Neural progenitor cell (in vitro differentiated cells): ENCODE measurements around the gene MRPS18B. TPM values are rescaled to one million over a fixed set of nuclear protein-coding genes. Genes with fewer than 3 reads are reported as not detected.
A peak's percentile ranks its signal among the peaks of the same experiment; 100 is the strongest.

Experiments used
- DNase-seq: peaks from one replicate; pipeline ENCODE4 v3.0.0-alpha.2; 2016; ENCODE audit warnings: low spot score
- H2AFZ ChIP-seq: fragments of 200-600 bp; sonication (generic); replicated peaks from 2 replicates; pipeline ENCODE4 v1.6.1; 2016; ENCODE audit warnings: antibody characterized with exemption
- H3F3A ChIP-seq: fragments of 200-600 bp; sonication (generic); 2 replicates; pipeline ENCODE4 v1.6.1; 2016; ENCODE audit warnings: antibody characterized with exemption, low read depth
- H3K27ac ChIP-seq: fragments of 200-600 bp; sonication (generic); 2 replicates; pipeline ENCODE4 v1.5.1; 2016; ENCODE audit warnings: mild to moderate bottlenecking
- H3K27me3 ChIP-seq: fragments of 200-600 bp; sonication (generic); 2 replicates; pipeline ENCODE4 v1.6.1; 2016; ENCODE audit warnings: mild to moderate bottlenecking, moderate library complexity
- H3K36me3 ChIP-seq: fragments of 200-600 bp; sonication (generic); 2 replicates; pipeline ENCODE4 v1.5.1; 2016
- H3K4me1 ChIP-seq: fragments of 200-600 bp; sonication (generic); 2 replicates; pipeline ENCODE4 v1.6.1; 2016; ENCODE audit warnings: mixed run types
- H3K4me2 ChIP-seq: fragments of 200-600 bp; sonication (generic); 2 replicates; pipeline ENCODE4 v1.6.1; 2016
- H3K4me3 ChIP-seq: fragments of 200-600 bp; sonication (generic); 2 replicates; pipeline ENCODE4 v1.5.1; 2016
- H3K79me2 ChIP-seq: fragments of 200-600 bp; sonication (generic); 2 replicates; pipeline ENCODE4 v1.6.1; 2016; ENCODE audit warnings: low read depth
- H3K9ac ChIP-seq: fragments of 200-600 bp; sonication (generic); 2 replicates; pipeline ENCODE4 v1.6.1; 2016
- H3K9me3 ChIP-seq: fragments of 200-600 bp; sonication (generic); 2 replicates; pipeline ENCODE4 v1.5.1; 2016; ENCODE audit warnings: low read depth
- H4K20me1 ChIP-seq: fragments of 200-600 bp; sonication (generic); 2 replicates; pipeline ENCODE4 v1.6.1; 2016; ENCODE audit warnings: low read depth
- H3K27ac Mint-ChIP-seq: 3 replicates; pipeline ENCODE4 v1.8.0; 2021; ENCODE audit warnings: mixed read lengths
- H3K27me3 Mint-ChIP-seq: 2 replicates; pipeline ENCODE4 v1.8.0; 2022; ENCODE audit warnings: low read depth, mild to moderate bottlenecking, inconsistent platforms, moderate library complexity, mixed read lengths; ENCODE audit not compliant: insufficient read depth
- H3K36me3 Mint-ChIP-seq: 3 replicates; pipeline ENCODE4 v1.8.0; 2021; ENCODE audit warnings: mixed read lengths
- H3K4me1 Mint-ChIP-seq: 3 replicates; pipeline ENCODE4 v1.8.0; 2021; ENCODE audit warnings: mixed read lengths
- H3K4me3 Mint-ChIP-seq: 3 replicates; pipeline ENCODE4 v1.8.0; 2021; ENCODE audit warnings: mild to moderate bottlenecking, moderate library complexity, mixed read lengths
- H3K9me3 Mint-ChIP-seq: 3 replicates; pipeline ENCODE4 v1.8.0; 2020; ENCODE audit warnings: mixed read lengths
- CTCF ChIP-seq: fragments of 200-600 bp; sonication (generic); IDR thresholded peaks from 2 replicates; pipeline ENCODE4 v1.5.1; 2017; ENCODE audit warnings: antibody characterized with exemption, mild to moderate bottlenecking
- EZH2 ChIP-seq: fragments of 200-600 bp; sonication (generic); IDR thresholded peaks from 2 replicates; pipeline ENCODE4 v1.6.1; 2017; ENCODE audit warnings: antibody characterized with exemption, mild to moderate bottlenecking, moderate library complexity
- EZH2phosphoT487 ChIP-seq: fragments of 200-600 bp; sonication (generic); IDR thresholded peaks from 2 replicates; pipeline ENCODE4 v1.6.1; 2017; ENCODE audit warnings: antibody characterized with exemption
- total RNA-seq: library from RNA; depleted of rRNA; stranded (reverse); fragments of >200 nt; gene quantifications from 2 replicates; pipeline ENCODE4 v1.2.3, GENCODE V29; 2015; ENCODE audit warnings: low replicate concordance

MRPS18B gene
- total RNA-seq, 1 donor from 2014 or later = 18.5 TPM

DNA sequence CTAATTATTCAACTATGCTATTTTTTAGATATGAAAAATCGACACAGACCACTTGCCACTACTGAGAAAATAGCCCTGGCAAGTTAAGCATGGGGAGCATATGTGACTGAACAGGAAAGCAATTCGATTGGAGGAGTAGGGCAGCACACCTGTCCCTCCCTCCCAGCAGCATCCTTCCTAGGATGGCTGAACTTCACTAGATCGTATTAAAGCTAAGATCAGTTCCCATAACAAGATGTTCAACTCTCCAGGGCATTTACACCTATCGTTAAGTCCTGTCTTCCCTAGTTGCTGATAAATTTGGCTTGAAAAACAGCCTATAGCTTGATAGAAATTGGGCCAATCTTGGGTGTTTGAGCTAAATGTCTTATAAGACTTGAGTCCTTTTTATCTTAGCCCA, 7.6 kb upstream of the MRPS18B start:
- no peaks in the 10 kb centered on the region for H3K27me3 ChIP-seq
- H3K36me3 ChIP-seq = peaks cover 28% of the 10 kb centered on the region
- no peaks in the 10 kb centered on the region for H3K9me3 ChIP-seq
- Mint-ChIP-seq H3K4me1 (peaks cover 38% of the 10 kb centered on the region), H3K36me3 (peaks cover 38% of the 10 kb centered on the region), H3K27me3 (peaks cover 13% of the 10 kb centered on the region), H3K4me3 (no peak overlapping the region), H3K27ac (no peak overlapping the region), H3K9me3 (no peaks in the 10 kb centered on the region)
- peaks cover 77% of the 10 kb centered on the region for H4K20me1 ChIP-seq
- H3K4me3 ChIP-seq = no peak overlapping the region
- DNase-seq = no peak
- peaks cover 43% of the 10 kb centered on the region for H3F3A ChIP-seq
- H3K27ac ChIP-seq = no peak overlapping the region
- no peak overlapping the region for H3K4me2 ChIP-seq
- H3K4me1 ChIP-seq = peaks cover 23% of the 10 kb centered on the region
- TF ChIP-seq EZH2 (no peak), EZH2phosphoT487 (no peak), CTCF (no peak)
- H3K79me2 ChIP-seq = peaks cover 67% of the 10 kb centered on the region
- no peak overlapping the region for H3K9ac ChIP-seq
- no peak overlapping the region for H2AFZ ChIP-seq

GRCh38 chr6:30611150-30611855, 6.3 kb upstream of the MRPS18B start:
- H3K9me3 Mint-ChIP-seq = peaks cover 4% of the 10 kb centered on the region
- H3K4me1 ChIP-seq = peaks cover 23% of the 10 kb centered on the region
- H3K27me3 Mint-ChIP-seq = peaks cover 20% of the 10 kb centered on the region
- H3K36me3 Mint-ChIP-seq = peaks cover 41% of the 10 kb centered on the region
- H3K4me1 Mint-ChIP-seq = peaks cover 48% of the 10 kb centered on the region
- no peak overlapping the region for H3K4me3 ChIP-seq
- no peak for DNase-seq
- TF ChIP-seq EZH2 (no peak), EZH2phosphoT487 (no peak), CTCF (no peak)
- no peak overlapping the region for H3K9ac ChIP-seq
- no peak overlapping the region for H2AFZ ChIP-seq
- no peak overlapping the region for H3K4me3 Mint-ChIP-seq
- peaks cover 70% of the 10 kb centered on the region for H4K20me1 ChIP-seq
- H3F3A ChIP-seq = peaks cover 52% of the 10 kb centered on the region
- peaks cover 29% of the 10 kb centered on the region for H3K36me3 ChIP-seq
- no peak overlapping the region for H3K4me2 ChIP-seq
- no peaks in the 10 kb centered on the region for H3K27me3 ChIP-seq
- H3K9me3 ChIP-seq = no peaks in the 10 kb centered on the region
- H3K27ac Mint-ChIP-seq = peak overlapping the region; percentile 29
- H3K27ac ChIP-seq = peak overlapping the region; percentile 32
- peaks cover 79% of the 10 kb centered on the region for H3K79me2 ChIP-seq

GRCh38 chr6:30611856-30612194, 5.8 kb upstream of the MRPS18B start:
- H3K4me3 ChIP-seq = no peak overlapping the region
- H3K4me1 Mint-ChIP-seq = peaks cover 49% of the 10 kb centered on the region
- H3K9ac ChIP-seq = no peak overlapping the region
- peaks cover 84% of the 10 kb centered on the region for H3K79me2 ChIP-seq
- peaks cover 4% of the 10 kb centered on the region for H3K9me3 Mint-ChIP-seq
- H3F3A ChIP-seq = peaks cover 57% of the 10 kb centered on the region
- no peaks in the 10 kb centered on the region for H3K9me3 ChIP-seq
- H3K4me3 Mint-ChIP-seq = no peak overlapping the region
- peaks cover 23% of the 10 kb centered on the region for H3K4me1 ChIP-seq
- peaks cover 20% of the 10 kb centered on the region for H3K27me3 Mint-ChIP-seq
- TF ChIP-seq EZH2phosphoT487 (no peak), EZH2 (no peak), CTCF (no peak)
- DNase-seq = no peak
- H3K4me2 ChIP-seq = peak overlapping the region; percentile 97
- H3K27ac ChIP-seq = no peak overlapping the region
- no peak overlapping the region for H2AFZ ChIP-seq
- H3K27ac Mint-ChIP-seq = peak overlapping the region; percentile 29
- peaks cover 27% of the 10 kb centered on the region for H3K36me3 ChIP-seq
- no peaks in the 10 kb centered on the region for H3K27me3 ChIP-seq
- H3K36me3 Mint-ChIP-seq = peaks cover 41% of the 10 kb centered on the region
- H4K20me1 ChIP-seq = peaks cover 71% of the 10 kb centered on the region
